Mesenchymal stem cell (in vitro differentiated cells and primary cell): Measurements from ENCODE around the gene ZDHHC14.
A peak's percentile ranks its signal among the peaks of the same experiment; 100 is the strongest.

ENCODE experiments used
- DNase-seq: peaks from one replicate; pipeline ENCODE4 v3.0.0-alpha.2; 2013
- H2AFZ ChIP-seq: one replicate; pipeline ENCODE4 v1.6.1; 2013; ENCODE audit warnings: low read depth, mild to moderate bottlenecking, control low read depth, inconsistent platforms, low read length, moderate library complexity
- H2AK5ac ChIP-seq: 2 replicates; pipeline ENCODE4 v1.6.1; 2013; ENCODE audit warnings: low read length, moderate library complexity, mild to moderate bottlenecking, inconsistent platforms; ENCODE audit not compliant: severe bottlenecking
- H2BK120ac ChIP-seq: one replicate; pipeline ENCODE4 v1.6.1; 2013; ENCODE audit warnings: low read depth, mild to moderate bottlenecking, inconsistent platforms, low read length, moderate library complexity
- H2BK12ac ChIP-seq, 2 experiments: one replicate each; pipeline ENCODE4 v1.6.1; 2013; ENCODE audit warnings: inconsistent platforms in 2 of 2, low read length in 2 of 2, mild to moderate bottlenecking in 2 of 2, moderate library complexity in 2 of 2, control low read depth in 1 of 2
- H2BK15ac ChIP-seq: one replicate; pipeline ENCODE4 v1.6.1; 2013; ENCODE audit warnings: mild to moderate bottlenecking, low read depth, inconsistent platforms; ENCODE audit not compliant: poor library complexity, severe bottlenecking
- H2BK5ac ChIP-seq: 2 replicates; pipeline ENCODE4 v1.6.1; 2013; ENCODE audit warnings: low read depth, mild to moderate bottlenecking, low read length, control low read depth, inconsistent platforms; ENCODE audit not compliant: poor library complexity, severe bottlenecking
- H3K14ac ChIP-seq, 2 experiments: one replicate each; pipeline ENCODE4 v1.6.1; 2013; ENCODE audit warnings: inconsistent platforms in 2 of 2, low read length in 2 of 2, control low read depth in 1 of 2, mild to moderate bottlenecking in 1 of 2, moderate library complexity in 1 of 2
- H3K18ac ChIP-seq, 2 experiments: one replicate each; pipeline ENCODE4 v1.6.1; 2013; ENCODE audit warnings: inconsistent platforms in 2 of 2, low read length in 2 of 2, control low read depth in 1 of 2, low read depth in 1 of 2, mild to moderate bottlenecking in 1 of 2
- H3K23ac ChIP-seq, 2 experiments: one replicate each; pipeline ENCODE4 v1.6.1; 2013; ENCODE audit warnings: inconsistent platforms in 2 of 2, low read length in 2 of 2, mild to moderate bottlenecking in 2 of 2, moderate library complexity in 2 of 2, control low read depth in 1 of 2
- H3K27ac ChIP-seq: 2 replicates; pipeline ENCODE4 v1.5.1; 2013; ENCODE audit warnings: mild to moderate bottlenecking, moderate library complexity, low read length, control low read depth, inconsistent platforms; ENCODE audit not compliant: poor library complexity, severe bottlenecking
- H3K27me3 ChIP-seq, 2 experiments: 2 replicates each; pipeline versions ENCODE4 v1.6.1 to v1.7.0; 2013; ENCODE audit warnings: low read length in 2 of 2, mild to moderate bottlenecking in 2 of 2, moderate library complexity in 2 of 2, control low read depth in 1 of 2, inconsistent platforms in 1 of 2; ENCODE audit not compliant: control insufficient read depth in 1 of 2, insufficient read depth in 1 of 2
- H3K36me3 ChIP-seq, 2 experiments: 2 replicates each; pipeline versions ENCODE4 v1.6.1 to v1.7.0; 2013; ENCODE audit warnings: low read length in 2 of 2, control low read depth in 1 of 2, inconsistent platforms in 1 of 2, low read depth in 1 of 2, mild to moderate bottlenecking in 1 of 2; ENCODE audit not compliant: insufficient read depth in 2 of 2, control insufficient read depth in 1 of 2
- H3K4ac ChIP-seq, 2 experiments: one replicate each; pipeline ENCODE4 v1.6.1; 2013; ENCODE audit warnings: inconsistent platforms in 2 of 2, low read length in 2 of 2, mild to moderate bottlenecking in 2 of 2, moderate library complexity in 2 of 2, control low read depth in 1 of 2, low read depth in 1 of 2
- H3K4me1 ChIP-seq: 2 replicates; pipeline ENCODE4 v1.6.1; 2013; ENCODE audit warnings: low read depth, low read length, control low read depth; ENCODE audit not compliant: control insufficient read depth, insufficient read depth
- H3K4me2 ChIP-seq: 2 replicates; pipeline ENCODE4 v1.6.1; 2013; ENCODE audit warnings: low read length, mild to moderate bottlenecking, inconsistent platforms; ENCODE audit not compliant: poor library complexity, severe bottlenecking
- H3K4me3 ChIP-seq, 2 experiments: 2 replicates each; pipeline versions ENCODE4 v1.5.1 to v1.7.0; 2013; ENCODE audit warnings: low read length in 2 of 2, mild to moderate bottlenecking in 2 of 2, control low read depth in 1 of 2, low read depth in 1 of 2; ENCODE audit not compliant: insufficient read depth in 1 of 2
- H3K79me1 ChIP-seq: replicated peaks from 2 replicates; pipeline ENCODE4 v1.6.1; 2013; ENCODE audit warnings: mild to moderate bottlenecking, control low read depth, low read length, inconsistent platforms; ENCODE audit not compliant: poor library complexity, severe bottlenecking
- H3K9ac ChIP-seq: 2 replicates; pipeline ENCODE4 v1.7.0; 2013; ENCODE audit warnings: mild to moderate bottlenecking, low read length, moderate library complexity
- H3K9me3 ChIP-seq: 2 replicates; pipeline ENCODE4 v1.7.0; 2013; ENCODE audit warnings: mild to moderate bottlenecking, low read length; ENCODE audit not compliant: control insufficient read depth
- H4K8ac ChIP-seq: one replicate; pipeline ENCODE4 v1.6.1; 2013; ENCODE audit warnings: inconsistent platforms, mild to moderate bottlenecking, low read length, moderate library complexity
- H4K91ac ChIP-seq: one replicate; pipeline ENCODE4 v1.6.1; 2013; ENCODE audit warnings: mild to moderate bottlenecking, low read length, inconsistent platforms
- WGBS: methylation state at CpG from one replicate; pipeline ENCODE4 v1.1.7; 2013; ENCODE audit warnings: mixed read lengths; 5-methylcytosine and 5-hydroxymethylcytosine counted together

Gene ZDHHC14

DNA sequence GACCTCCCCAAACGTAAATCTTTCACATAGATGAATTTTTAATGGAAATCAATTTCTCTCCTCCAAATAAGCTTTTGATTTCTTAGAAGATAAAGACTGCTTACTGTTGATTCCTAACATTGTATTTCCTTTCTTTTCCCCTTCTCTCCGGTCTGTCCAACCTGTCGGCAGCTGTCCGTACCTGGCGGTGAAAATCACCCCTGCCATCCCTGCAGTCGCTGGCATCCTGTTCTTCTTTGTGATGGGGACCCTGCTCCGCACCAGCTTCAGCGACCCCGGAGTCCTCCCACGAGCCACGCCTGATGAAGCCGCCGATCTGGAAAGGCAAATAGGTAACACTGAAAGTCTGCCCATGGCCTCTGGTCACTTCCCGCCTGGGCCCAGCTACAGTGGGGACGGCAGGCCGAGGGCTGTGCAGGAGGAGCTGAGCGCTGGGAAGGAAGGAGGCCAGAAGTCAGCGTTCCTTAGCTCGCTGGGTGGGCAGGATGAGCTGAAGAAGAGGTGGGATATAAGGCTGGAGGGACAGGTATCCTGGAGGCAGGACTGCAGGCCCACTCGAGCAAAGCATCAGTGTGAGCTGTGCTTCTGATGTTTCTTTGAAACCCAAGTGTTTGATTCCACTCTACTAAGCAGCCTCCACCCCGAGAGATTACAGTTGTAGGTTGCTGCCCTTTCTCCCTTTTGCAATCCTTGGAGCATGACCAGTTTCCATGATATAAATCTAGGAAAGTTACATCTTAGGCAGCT is 161.6 kb downstream of the ZDHHC14 start:
- Histone ChIP-seq H3K4me1 (peaks cover 2% of the 10 kb centered on the region), H3K27ac (no peak overlapping the region), H3K4me2 (no peak overlapping the region), H3K9me3 (no peaks in the 10 kb centered on the region), H3K9ac (no peak overlapping the region), H3K23ac (no peak overlapping the region), H3K14ac (peak overlapping the region in 1 of 2 experiments; percentile 4), H3K4me3 (no peak overlapping the region), H3K36me3 (peaks cover 6 to 12% of the 10 kb centered on the region in 2 experiments), H2BK12ac (no peak overlapping the region), H2BK15ac (no peak overlapping the region), H3K79me1 (peaks cover 13% of the 10 kb centered on the region), H2AK5ac (no peak overlapping the region), H4K91ac (no peak overlapping the region), H3K4ac (no peak overlapping the region), H4K8ac (no peak overlapping the region), H2AFZ (no peak overlapping the region), H2BK5ac (no peak overlapping the region), H3K18ac (peak overlapping the region in 1 of 2 experiments; percentile 0), H3K27me3 (peaks cover 0 to 30% of the 10 kb centered on the region in 2 experiments), H2BK120ac (no peak overlapping the region)
- no peak for DNase-seq
- 95% methylated on average over 21 of the region's 21 CpGs for WGBS

GRCh38 chr6:157546321-157546720 is 165.3 kb downstream of the ZDHHC14 start:
- WGBS: 91% methylated on average over 2 of the region's 3 CpGs

DNA sequence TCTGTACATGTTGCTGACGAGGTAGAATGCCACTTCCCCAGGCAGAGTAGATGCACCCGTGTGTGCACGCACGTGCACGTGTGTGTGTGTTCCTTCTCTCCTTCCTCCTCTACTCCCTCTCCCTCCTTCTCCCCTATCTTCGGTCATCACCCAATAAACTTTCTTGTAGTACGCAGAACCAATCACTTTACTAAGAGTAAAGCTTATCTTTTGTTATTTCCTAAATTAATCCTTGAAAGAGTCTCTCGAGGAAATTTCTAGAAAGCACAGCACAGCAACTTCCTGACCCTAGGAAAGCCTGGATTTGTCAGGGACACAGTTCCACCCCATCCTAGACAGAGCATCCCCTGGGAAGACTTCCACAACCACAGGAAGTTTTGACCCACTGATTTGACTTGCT is 166.1 kb downstream of the ZDHHC14 start:
- Histone ChIP-seq H2BK5ac (no peak overlapping the region), H4K8ac (no peak overlapping the region), H3K27me3 (peaks cover 0 to 5% of the 10 kb centered on the region in 2 experiments)

More at GRCh38 chr6:157546321-157546720, 165.3 kb downstream of the ZDHHC14 start:
- no peak for DNase-seq
- H3K9ac ChIP-seq: no peak overlapping the region
- no peak overlapping the region for H4K91ac ChIP-seq
- H3K23ac ChIP-seq: no peak overlapping the region
- no peak overlapping the region for H2BK120ac ChIP-seq
- H3K4me2 ChIP-seq: no peak overlapping the region
- H4K8ac ChIP-seq: no peak overlapping the region
- no peak overlapping the region for H3K14ac ChIP-seq
- no peak overlapping the region for H2BK5ac ChIP-seq
- H3K4me1 ChIP-seq: peaks cover 4% of the 10 kb centered on the region
- no peak overlapping the region for H3K4me3 ChIP-seq
- H3K4ac ChIP-seq: no peak overlapping the region
- no peak overlapping the region for H2BK12ac ChIP-seq
- H2BK15ac ChIP-seq: no peak overlapping the region
- no peak overlapping the region for H3K27ac ChIP-seq
- H3K36me3 ChIP-seq: peaks cover 6 to 12% of the 10 kb centered on the region in 2 experiments
- H3K79me1 ChIP-seq: peaks cover 7% of the 10 kb centered on the region
- no peaks in the 10 kb centered on the region for H3K9me3 ChIP-seq
- no peak overlapping the region for H2AK5ac ChIP-seq
- H3K18ac ChIP-seq: no peak overlapping the region
- peaks cover 0 to 8% of the 10 kb centered on the region in 2 experiments for H3K27me3 ChIP-seq
- H2AFZ ChIP-seq: no peak overlapping the region

GRCh38 chr6:157548635-157549467 is 167.9 kb downstream of the ZDHHC14 start:
- Histone ChIP-seq H2AFZ (no peak overlapping the region), H4K91ac (no peak overlapping the region), H2AK5ac (no peak overlapping the region), H3K18ac (no peak overlapping the region), H2BK15ac (no peak overlapping the region), H3K4me1 (peaks cover 2% of the 10 kb centered on the region), H4K8ac (no peak overlapping the region), H3K4ac (no peak overlapping the region), H3K23ac (no peak overlapping the region), H3K79me1 (peaks cover 4% of the 10 kb centered on the region), H3K27me3 (no peaks in the 10 kb centered on the region), H3K4me2 (no peak overlapping the region), H3K9me3 (no peaks in the 10 kb centered on the region), H2BK5ac (no peak overlapping the region), H3K14ac (no peak overlapping the region), H3K9ac (no peak overlapping the region), H3K4me3 (no peak overlapping the region), H2BK120ac (no peak overlapping the region), H3K36me3 (peaks cover 0 to 3% of the 10 kb centered on the region in 2 experiments), H3K27ac (no peak overlapping the region), H2BK12ac (no peak overlapping the region)
- WGBS: 91% methylated on average over 24 of the region's 24 CpGs
- no peak for DNase-seq

More for the DNA sequence above, 166.1 kb downstream of the ZDHHC14 start:
- H3K4me3 ChIP-seq: no peak overlapping the region
- H3K14ac ChIP-seq: no peak overlapping the region
- 94% methylated on average over 8 of the region's 8 CpGs for WGBS
- no peak overlapping the region for H2AK5ac ChIP-seq
- peaks cover 4% of the 10 kb centered on the region for H3K4me1 ChIP-seq
- no peak for DNase-seq
- peaks cover 7% of the 10 kb centered on the region for H3K79me1 ChIP-seq
- H4K91ac ChIP-seq: no peak overlapping the region
- no peak overlapping the region for H2AFZ ChIP-seq
- no peak overlapping the region for H3K9ac ChIP-seq
- no peaks in the 10 kb centered on the region for H3K9me3 ChIP-seq
- H2BK15ac ChIP-seq: no peak overlapping the region
- no peak overlapping the region for H2BK120ac ChIP-seq
- no peak overlapping the region for H3K23ac ChIP-seq
- H3K4ac ChIP-seq: no peak overlapping the region
- H3K27ac ChIP-seq: no peak overlapping the region
- no peak overlapping the region for H2BK12ac ChIP-seq
- H3K4me2 ChIP-seq: no peak overlapping the region
- H3K18ac ChIP-seq: no peak overlapping the region
- peaks cover 6 to 12% of the 10 kb centered on the region in 2 experiments for H3K36me3 ChIP-seq
